GM19395 (cell line): Measurements from ENCODE around the gene MYH16.
"Not testable (repeated sequence)": the region's sequence is repeated elsewhere in the genome, so short reads cannot be mapped to it uniquely, and the experiment has no call there.

ENCODE experiments used
- ATAC-seq: cut with Tn5 transposase; IDR thresholded peaks from one replicate; pipeline ENCODE4 v1.9.1; 2021; ENCODE audit warnings: mild to moderate bottlenecking, moderate library complexity; ENCODE audit not compliant: unreplicated experiment

MYH16 gene

GRCh38 chr7:99301496-99301895, 28.9 kb downstream of the MYH16 start:
- ATAC-seq: no peak

GRCh38 chr7:99305473-99306260, 33.0 kb downstream of the MYH16 start:
- ATAC-seq: no peak

DNA sequence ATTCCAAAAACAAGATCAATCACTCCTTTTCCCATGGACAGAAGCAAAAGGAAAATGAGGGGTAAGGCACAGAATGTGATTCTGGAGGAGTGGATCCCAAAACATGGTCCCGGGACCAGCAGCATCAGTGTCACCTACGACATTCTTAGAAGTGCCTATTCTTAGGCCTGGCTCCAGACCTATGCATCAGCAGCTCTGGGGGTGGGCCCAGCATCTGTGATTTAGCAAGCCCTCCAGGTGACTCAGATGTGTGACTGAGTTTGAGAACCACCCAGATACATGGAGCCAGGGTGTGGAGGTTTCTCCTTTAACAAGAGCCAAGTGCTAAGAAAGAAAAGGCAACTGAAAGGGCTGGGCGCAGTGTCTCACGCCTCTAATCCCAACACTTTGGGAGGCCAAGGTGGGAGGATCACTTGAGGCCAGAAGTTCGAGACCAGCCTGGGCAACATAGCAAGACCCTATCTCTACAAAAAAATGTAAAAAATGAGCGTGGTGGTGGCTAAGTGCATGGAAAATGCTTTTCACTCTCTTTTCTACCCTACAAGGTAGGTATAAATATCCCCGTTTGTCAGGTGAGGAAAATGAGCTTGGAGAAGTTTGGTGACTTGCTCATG, 35.9 kb downstream of the MYH16 start:
- no peak for ATAC-seq

- ATAC-seq: no peak
Observed at GRCh38 chr7:99309111-99309510, 36.5 kb downstream of the MYH16 start.

DNA sequence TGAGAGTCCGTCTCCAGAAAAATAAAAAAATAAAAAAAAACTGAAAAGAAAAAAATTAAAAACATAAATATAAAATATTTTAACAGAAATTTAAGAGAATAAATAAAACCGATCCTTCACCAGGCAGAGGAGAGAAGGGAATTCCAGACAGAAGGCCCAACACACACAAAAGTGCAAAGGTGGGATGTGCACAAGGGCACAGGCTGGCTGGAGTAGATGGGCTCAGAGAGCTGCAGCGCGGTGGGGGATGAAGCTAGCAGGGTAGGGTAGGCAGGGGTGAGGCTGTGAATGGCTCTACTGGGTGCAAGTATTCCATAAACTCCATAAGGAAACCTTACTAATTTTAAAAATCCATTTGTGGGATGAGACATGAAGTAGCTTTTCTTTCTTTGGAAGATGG, 37.4 kb downstream of the MYH16 start:
- ATAC-seq: no peak

DNA sequence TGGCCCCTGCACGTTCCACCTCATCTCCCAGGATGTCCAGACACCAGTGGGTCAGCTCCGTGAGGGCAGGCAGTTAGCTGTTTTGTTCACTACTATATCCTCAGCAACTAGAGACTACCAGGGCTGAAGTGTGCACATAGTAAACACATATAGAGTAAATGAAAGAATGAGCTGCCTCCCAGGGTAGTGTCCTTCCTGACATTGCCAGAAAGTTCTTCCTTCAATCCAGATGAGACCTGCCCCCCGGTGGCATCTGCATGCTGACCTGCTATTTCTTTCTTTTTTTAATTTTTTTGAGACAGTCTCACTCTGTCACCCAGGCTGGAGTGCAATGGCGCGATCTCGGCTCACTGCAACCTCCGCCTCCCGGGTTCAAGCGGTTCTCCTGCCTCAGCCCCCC, 39.1 kb downstream of the MYH16 start:
- no peak for ATAC-seq

GRCh38 chr7:99312316-99313203, 39.9 kb downstream of the MYH16 start:
- no peak for ATAC-seq

GRCh38 chr7:99313204-99313573, 40.5 kb downstream of the MYH16 start:
- no peak for ATAC-seq

DNA sequence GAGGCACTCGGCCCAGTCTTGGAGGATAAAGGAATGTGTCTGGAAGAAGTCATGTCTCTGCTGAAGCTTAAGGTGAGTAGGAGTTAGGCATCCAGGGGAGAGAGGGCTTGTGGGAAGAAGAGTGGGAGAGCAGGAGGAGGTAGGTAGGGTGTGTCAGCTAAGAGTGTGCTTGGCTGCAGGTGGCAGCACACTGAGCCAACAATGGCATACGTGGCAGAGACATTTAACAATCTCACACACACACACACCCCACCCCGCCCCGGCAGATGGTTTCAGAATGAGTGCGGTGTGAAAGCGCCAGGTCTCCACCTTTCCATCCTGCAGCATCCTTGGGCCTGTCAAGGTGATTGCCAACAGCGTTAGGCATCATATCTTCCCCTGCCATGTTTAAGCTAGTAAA, 41.9 kb downstream of the MYH16 start:
- no peak for ATAC-seq

- no peak for ATAC-seq
Observed at GRCh38 chr7:99320371-99320770, 47.7 kb downstream of the MYH16 start.

DNA sequence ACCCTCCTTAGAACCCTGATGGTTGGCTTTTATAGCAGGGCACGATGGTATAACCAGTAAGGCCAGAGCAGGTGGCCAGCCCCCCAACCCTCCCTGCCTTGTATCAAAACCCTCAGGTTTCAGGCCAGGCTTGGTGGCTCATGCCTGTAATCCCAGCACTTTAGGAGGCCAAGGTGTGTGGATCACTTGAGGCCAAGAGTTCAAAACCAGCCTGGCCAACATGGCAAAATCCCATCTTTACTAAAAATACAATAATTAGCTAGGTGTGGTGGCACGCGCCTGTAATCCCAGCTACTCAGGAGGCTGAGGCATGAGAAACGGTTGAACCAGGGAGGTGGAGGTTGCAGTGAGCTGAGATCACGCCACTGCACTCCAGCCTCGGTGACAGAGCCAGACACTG, 50.0 kb downstream of the MYH16 start:
- ATAC-seq: not testable (repeated sequence)

GRCh38 chr7:99324559-99324958, 51.9 kb downstream of the MYH16 start:
- no peak for ATAC-seq

DNA sequence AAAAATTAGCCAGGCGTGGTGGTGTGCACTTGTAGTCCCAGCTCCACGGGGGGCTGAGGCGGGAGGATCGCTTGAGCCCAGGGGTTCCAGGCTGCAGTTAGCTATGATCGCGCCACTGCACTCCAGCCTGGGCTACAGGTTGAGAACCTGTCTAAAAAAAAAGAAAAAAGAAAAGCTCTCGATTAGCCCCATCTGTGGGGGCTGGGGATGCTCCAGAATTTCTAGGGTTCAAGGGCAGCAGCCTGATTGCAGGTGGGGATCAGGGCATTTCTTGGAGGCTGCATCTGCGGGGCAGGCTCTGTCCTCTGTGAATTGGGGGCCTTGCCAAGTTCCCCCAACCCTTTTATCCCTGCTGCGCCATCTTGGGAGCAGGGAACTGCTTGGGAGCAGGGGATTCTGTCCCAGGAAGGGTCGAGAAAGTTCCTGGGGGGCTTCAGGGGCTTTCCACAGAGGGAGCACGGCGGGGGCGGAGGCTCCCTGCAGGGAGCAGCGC, 52.4 kb downstream of the MYH16 start:
- ATAC-seq: peak; percentile 12

DNA sequence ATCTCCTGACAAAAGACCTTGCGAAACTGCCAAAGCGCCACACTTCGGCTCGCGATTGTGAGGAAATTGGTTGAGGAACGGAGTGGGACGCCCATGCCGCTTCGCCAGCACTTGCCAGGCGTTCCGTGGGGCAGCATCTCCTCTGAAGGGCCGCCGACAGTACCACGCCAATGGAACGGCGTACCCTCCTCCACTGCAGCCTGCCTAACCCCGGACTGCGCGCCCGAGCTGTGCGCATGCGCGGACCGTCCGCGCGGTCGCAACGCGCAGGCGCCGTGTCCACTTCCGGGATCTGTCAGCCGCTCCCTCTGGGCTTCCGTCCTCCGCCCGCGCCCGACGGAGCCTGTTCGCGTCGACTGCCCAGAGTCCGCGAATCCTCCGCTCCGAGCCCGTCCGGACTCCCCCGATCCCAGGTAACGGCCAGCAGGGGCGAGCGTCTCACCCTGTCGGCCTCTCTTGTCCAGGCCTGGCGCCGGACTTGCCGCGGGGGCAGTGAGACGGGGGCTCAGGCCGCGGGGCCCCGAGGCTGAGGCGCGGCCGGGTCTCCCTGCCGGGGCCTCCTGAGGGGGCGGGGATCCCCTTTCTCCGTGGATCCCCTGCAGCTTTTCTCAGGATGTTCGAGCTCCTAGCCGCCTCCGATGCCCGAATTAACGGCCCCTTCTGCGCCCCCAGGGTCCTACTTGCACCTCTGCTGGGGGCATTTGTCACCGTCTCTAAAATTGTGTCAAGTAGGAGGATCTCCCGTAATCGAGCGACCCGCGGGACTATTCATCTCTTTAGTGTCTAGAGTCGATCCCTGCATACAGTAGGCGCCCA, 53.2 kb downstream of the MYH16 start, which contains the start of gene ARPC1A:
TSS of gene ARPC1A (plus strand) at position 307 of the 816 bp plus-strand sequence. CDS start 7,456 bp downstream, outside the sequence.
- peak; percentile 81 for ATAC-seq

DNA sequence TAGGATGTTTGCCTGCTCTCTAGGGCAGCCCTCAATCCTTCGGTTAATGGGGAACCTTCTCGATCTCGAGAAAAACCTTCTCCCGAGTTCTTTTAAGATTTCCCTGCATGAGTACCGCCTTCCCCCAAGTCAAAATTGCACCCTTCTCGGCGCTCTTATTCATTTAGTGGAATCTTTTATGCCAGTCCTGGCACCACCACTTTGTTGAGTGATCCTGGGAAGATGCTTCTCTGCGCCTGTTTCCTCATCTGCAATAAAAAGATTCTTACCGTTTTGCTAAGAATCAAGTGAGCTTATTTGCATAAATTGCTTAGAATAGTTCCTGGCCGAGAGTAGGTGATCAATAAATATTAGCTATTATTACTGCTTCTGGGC, 53.8 kb downstream of the MYH16 start:
- ATAC-seq: no peak

- ATAC-seq: not testable (repeated sequence)
Observed at GRCh38 chr7:99330314-99330961, 57.8 kb downstream of the MYH16 start.

- ATAC-seq: no peak
Observed at GRCh38 chr7:99331002-99331401, 58.4 kb downstream of the MYH16 start.

- no peak for ATAC-seq
Observed at GRCh38 chr7:99339595-99339994, 67.0 kb downstream of the MYH16 start.

DNA sequence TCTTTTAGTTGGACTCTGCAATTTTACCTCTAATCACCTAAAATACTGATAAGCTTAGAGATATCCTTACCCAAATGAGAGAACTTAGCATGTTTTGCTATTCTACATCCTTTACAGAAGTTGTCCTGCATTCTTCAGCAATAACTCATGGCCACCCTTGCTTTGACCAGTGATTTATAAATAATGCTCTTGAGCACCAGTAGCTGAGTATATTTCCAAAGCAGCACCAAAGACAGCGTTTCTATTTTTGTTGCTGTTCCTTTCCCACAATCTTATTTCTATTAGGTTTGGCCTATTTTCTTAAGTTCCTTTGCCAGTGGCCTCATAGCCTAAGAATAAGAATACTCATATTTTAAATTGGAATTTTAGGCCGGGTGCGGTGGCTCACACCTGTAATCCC, 68.0 kb downstream of the MYH16 start:
- ATAC-seq: no peak

GRCh38 chr7:99344061-99344647, 71.5 kb downstream of the MYH16 start:
- ATAC-seq: no peak
